SK-N-SH (cell line): ENCODE data around the gene CRYBG3. TPM values are rescaled to one million over a fixed set of nuclear protein-coding genes. Genes with fewer than 3 reads are reported as not detected.

Experiments used
- CTCF ChIA-PET: fragments of 300-600, 350-600 bp; formaldehyde crosslinking; extraction: SDS; loops from one replicate; lab custom pipeline; 2021; lab: Yijun Ruan, JAX
- POLR2A ChIA-PET: fragments of 350-600 bp; sonication (Branson Sonifier 250); formaldehyde crosslinking; extraction: SDS; loops from one replicate; lab custom pipeline; 2020; ENCODE audit warnings: antibody characterized with exemption, inconsistent platforms; lab: Yijun Ruan, JAX
- DNase-seq: peaks from one replicate; pipeline ENCODE4 v3.0.0; 2012
- H2AFZ ChIP-seq: fragments of 200-600 bp; sonication (generic); 2 replicates; pipeline ENCODE4 v1.8.1; 2016; ENCODE audit warnings: antibody characterized with exemption, mild to moderate bottlenecking, low read depth
- H3F3A ChIP-seq: fragments of 200-600 bp; sonication (generic); replicated peaks from 2 replicates; pipeline ENCODE3; 2016; ENCODE audit warnings: antibody characterized with exemption, mild to moderate bottlenecking; ENCODE audit not compliant: insufficient read depth
- H3K27ac ChIP-seq, 2 experiments: fragments of 200-500 bp in 1 of 2; fragments of 200-600 bp in 1 of 2; sonication (Bioruptor generic) in 1 of 2; sonication (generic), shearing (Covaris generic) in 1 of 2; 2 replicates each; pipeline versions ENCODE4 v1.5.1 to v1.6.1; 2014 to 2016; ENCODE audit warnings: low read depth in 2 of 2, inconsistent platforms in 1 of 2, low read length in 1 of 2, mild to moderate bottlenecking in 1 of 2, mixed read lengths in 1 of 2
- H3K27me3 ChIP-seq: fragments of 200-600 bp; sonication (generic), shearing (Covaris generic); 2 replicates; pipeline ENCODE4 v1.6.1; 2016; ENCODE audit warnings: mixed run types; ENCODE audit not compliant: insufficient read depth
- H3K36me3 ChIP-seq, 2 experiments: fragments of 200-500 bp in 1 of 2; fragments of 200-600 bp in 1 of 2; sonication (Bioruptor generic) in 1 of 2; sonication (generic) in 1 of 2; replicated peaks in 1 of 2; 2 replicates each; pipeline versions ENCODE3 to v1.5.1; 2014 to 2016; ENCODE audit warnings: low read length in 1 of 2, mild to moderate bottlenecking in 1 of 2; ENCODE audit not compliant: insufficient read depth in 2 of 2, control insufficient read depth in 1 of 2
- H3K4me1 ChIP-seq, 2 experiments: fragments of 200-500 bp in 1 of 2; fragments of 200-600 bp in 1 of 2; sonication (Bioruptor generic) in 1 of 2; sonication (generic), shearing (Covaris generic) in 1 of 2; 2 replicates each; pipeline versions ENCODE4 v1.5.1 to v1.6.1; 2014 to 2016; ENCODE audit warnings: low read depth in 1 of 2, low read length in 1 of 2, mixed run types in 1 of 2; ENCODE audit not compliant: insufficient read depth in 2 of 2, control insufficient read depth in 1 of 2
- H3K4me2 ChIP-seq: fragments of 200-600 bp; sonication (generic), shearing (Covaris generic); 2 replicates; pipeline ENCODE4 v1.6.1; 2017; ENCODE audit warnings: mixed run types
- H3K4me3 ChIP-seq, 2 experiments: fragments of 200-500 bp in 1 of 2; fragments of 200-600 bp in 1 of 2; sonication (Bioruptor generic) in 1 of 2; sonication (generic), shearing (Covaris generic) in 1 of 2; 2 replicates each; pipeline versions ENCODE4 v1.5.1 to v1.8.1; 2014 to 2016; ENCODE audit warnings: low read depth in 2 of 2, inconsistent platforms in 1 of 2, low read length in 1 of 2, mild to moderate bottlenecking in 1 of 2, mixed read lengths in 1 of 2, moderate library complexity in 1 of 2
- H3K79me2 ChIP-seq: fragments of 200-600 bp; sonication (generic); 2 replicates; pipeline ENCODE4 v1.8.1; 2017; ENCODE audit warnings: mild to moderate bottlenecking; ENCODE audit not compliant: insufficient read depth
- H3K9ac ChIP-seq: fragments of 200-600 bp; sonication (generic); 2 replicates; pipeline ENCODE4 v1.6.1; 2017; ENCODE audit warnings: mixed run types
- H3K9me2 ChIP-seq: fragments of 200-600 bp; sonication (generic); 2 replicates; pipeline ENCODE4 v1.6.1; 2017; ENCODE audit warnings: mixed run types
- H3K9me3 ChIP-seq: fragments of 200-600 bp; sonication (generic); 2 replicates; pipeline ENCODE4 v1.6.1; 2017; ENCODE audit warnings: mixed run types, mild to moderate bottlenecking, moderate library complexity
- H4K20me1 ChIP-seq: fragments of 200-600 bp; sonication (generic); 2 replicates; pipeline ENCODE4 v1.6.1; 2017; ENCODE audit warnings: mild to moderate bottlenecking, mixed run types; ENCODE audit not compliant: insufficient read depth
- CHD2 ChIP-seq: fragments of 150-350 bp; IDR thresholded peaks from 2 replicates; pipeline ENCODE4 v1.6.1; 2018; ENCODE audit warnings: low read length; ENCODE audit not compliant: partially characterized antibody
- CTCF ChIP-seq: fragments of 200-600 bp; sonication (generic); IDR thresholded peaks from 2 replicates; pipeline ENCODE4 v1.6.1; 2017; ENCODE audit warnings: antibody characterized with exemption, mild to moderate bottlenecking, moderate library complexity
- ELF1 ChIP-seq: IDR thresholded peaks from 2 replicates; pipeline ENCODE4 v1.4.0; 2012
- EP300 ChIP-seq, 2 experiments: IDR thresholded peaks; 2 replicates each; pipeline versions ENCODE4 v1.4.0 to v1.6.1; 2012; ENCODE audit warnings: borderline replicate concordance in 1 of 2, low read depth in 1 of 2, low read length in 1 of 2
- EZH2phosphoT487 ChIP-seq: fragments of 200-600 bp; sonication (generic); IDR thresholded peaks from 2 replicates; pipeline ENCODE4 v1.6.1; 2017; ENCODE audit warnings: low read depth, mixed run types, mild to moderate bottlenecking, antibody characterized with exemption, moderate library complexity, borderline replicate concordance
- FOXM1 ChIP-seq: IDR thresholded peaks from 2 replicates; pipeline ENCODE4 v1.4.0; 2012; ENCODE audit warnings: low read depth, mild to moderate bottlenecking
- GABPA ChIP-seq: IDR thresholded peaks from 2 replicates; pipeline ENCODE4 v1.4.0; 2012; ENCODE audit warnings: low read depth, mild to moderate bottlenecking
- POLR2AphosphoS5 ChIP-seq: IDR thresholded peaks from 2 replicates; pipeline ENCODE4 v1.6.1; 2012; ENCODE audit warnings: low read depth, low read length
- RAD21 ChIP-seq: IDR thresholded peaks from 2 replicates; pipeline ENCODE4 v1.6.1; 2012; ENCODE audit warnings: mild to moderate bottlenecking, low read length
- REST ChIP-seq: IDR thresholded peaks from 2 replicates; pipeline ENCODE4 v1.6.1; 2012; ENCODE audit warnings: mild to moderate bottlenecking, low read depth, low read length, moderate library complexity
- RFX5 ChIP-seq: IDR thresholded peaks from 2 replicates; pipeline ENCODE4 v1.6.1; 2012; ENCODE audit warnings: mild to moderate bottlenecking, improper control_type of control experiment, low read length
- SMC3 ChIP-seq: IDR thresholded peaks from 2 replicates; pipeline ENCODE4 v1.6.1; 2012; ENCODE audit warnings: low read depth, low read length, improper control_type of control experiment
- TAF1 ChIP-seq: IDR thresholded peaks from 2 replicates; pipeline ENCODE4 v1.6.1; 2012; ENCODE audit warnings: low read depth, mild to moderate bottlenecking, low read length, moderate library complexity, borderline replicate concordance
- TCF12 ChIP-seq: IDR thresholded peaks from 2 replicates; pipeline ENCODE4 v1.4.0; 2012
- USF2 ChIP-seq: fragments of 150-350 bp; IDR thresholded peaks from 2 replicates; pipeline ENCODE4 v1.6.1; 2017; ENCODE audit warnings: antibody characterized with exemption, low read length, low read depth, borderline replicate concordance
- YY1 ChIP-seq: IDR thresholded peaks from 2 replicates; pipeline ENCODE4 v1.4.0; 2012; ENCODE audit warnings: low read depth, mild to moderate bottlenecking
- WGBS: methylation state at CpG from one replicate; pipeline ENCODE4 v1.1.6; 2017; ENCODE audit warnings: low lambda C conversion rate; 5-methylcytosine and 5-hydroxymethylcytosine counted together
- polyA plus RNA-seq, 3 experiments: library from polyadenylated mRNA; depleted of rRNA; stranded (reverse); fragments of >200 nt; gene quantifications; 2 replicates each; pipeline ENCODE4 v1.2.3, GENCODE V29; 2012

CRYBG3 gene
- polyA plus RNA-seq, 1 of the 3 experiments (the other 2 are of a cell fraction), result 2.4 TPM

GRCh38 chr3:97937205-97937604 is 115.4 kb downstream of the CRYBG3 start:
- H3K9me2 ChIP-seq, result no peaks in the 10 kb centered on the region

GRCh38 chr3:97938444-97938843 is 116.6 kb downstream of the CRYBG3 start:
- H3K4me2 ChIP-seq, result no peak overlapping the region
- H4K20me1 ChIP-seq, result no peaks in the 10 kb centered on the region
- H3K9ac ChIP-seq, result no peak overlapping the region
- no peaks in the 10 kb centered on the region for H3K9me3 ChIP-seq
- CTCF ChIA-PET, result interaction anchor here (1.4 to 3.3 kb wide), 2 partner anchors 13 to 84 kb away, joined by 4 to 17 read pairs; no protein-coding TSS in a partner anchor
- no peaks in the 10 kb centered on the region for H3K79me2 ChIP-seq
- TF ChIP-seq SMC3 (no peak), USF2 (no peak), REST (no peak), EP300 (IDR thresholded peaks at IDR 0.05; ENCODE audit: borderline replicate concordance in 1 of 2, low read depth in 1 of 2, low read length in 1 of 2) (no peak), YY1 (no peak), TAF1 (no peak), TCF12 (no peak), ELF1 (no peak), POLR2AphosphoS5 (no peak), RAD21 (no peak), CTCF (no peak), EZH2phosphoT487 (no peak), FOXM1 (no peak)
- no peaks in the 10 kb centered on the region for H3F3A ChIP-seq
- H3K27me3 ChIP-seq, result no peaks in the 10 kb centered on the region
- H2AFZ ChIP-seq, result no peak overlapping the region
- H3K27ac ChIP-seq, result no peak overlapping the region
- no peak for DNase-seq
- H3K36me3 ChIP-seq, result peaks cover 28 to 49% of the 10 kb centered on the region in 2 experiments
- H3K9me2 ChIP-seq, result no peaks in the 10 kb centered on the region
- WGBS, result 92% methylated on average over 1 of the region's 1 CpG
- POLR2A ChIA-PET, result no interaction called here
- H3K4me1 ChIP-seq, result no peaks in the 10 kb centered on the region
- no peak overlapping the region for H3K4me3 ChIP-seq

More at GRCh38 chr3:97937205-97937604, 115.4 kb downstream of the CRYBG3 start:
- H3K79me2 ChIP-seq, result no peaks in the 10 kb centered on the region
- TF ChIP-seq GABPA (no peak), RFX5 (no peak), EZH2phosphoT487 (no peak), CHD2 (no peak)
- no peaks in the 10 kb centered on the region for H3K4me1 ChIP-seq
- ChIA-PET POLR2A (no interaction called here), CTCF (no interaction called here)
- no peak overlapping the region for H3K9ac ChIP-seq
- no peak for DNase-seq
- H3K4me2 ChIP-seq, result no peak overlapping the region
- H4K20me1 ChIP-seq, result no peaks in the 10 kb centered on the region
- H3K27me3 ChIP-seq, result no peaks in the 10 kb centered on the region
- H2AFZ ChIP-seq, result no peak overlapping the region
- peaks cover 16 to 38% of the 10 kb centered on the region in 2 experiments for H3K36me3 ChIP-seq
- H3K27ac ChIP-seq, result no peak overlapping the region
- WGBS, result 89% methylated on average over 2 of the region's 2 CpGs
- H3K4me3 ChIP-seq, result no peak overlapping the region
- no peaks in the 10 kb centered on the region for H3F3A ChIP-seq
- H3K9me3 ChIP-seq, result no peaks in the 10 kb centered on the region
